Measurements from ENCODE around the gene TOP2B. TPM values are rescaled to one million over a fixed set of nuclear protein-coding genes. Genes with fewer than 3 reads are reported as not detected.

Gene TOP2B
- total and polyA plus RNA-seq, 7 experiments from 2014 or later: 66.6 to 190 (median 123) TPM

- ChIA-PET POLR2A (no interaction called here), CTCF (interaction anchor here (0.6 kb wide), 1 partner anchor 85 kb away, joined by 3 read pairs; no protein-coding TSS in a partner anchor)
- Histone ChIP-seq H3K27ac (ENCODE audit: low read depth, low read length) (no peak overlapping the region), H3K36me3 (ENCODE audit: control insufficient read depth in 2 of 3, insufficient read depth in 3 of 3, low read length in 3 of 3) (no peaks in the 10 kb centered on the region), H3K4me1 (ENCODE audit: control insufficient read depth in 2 of 2, insufficient read depth in 2 of 2, low read length in 2 of 2) (no peaks in the 10 kb centered on the region), H3K4me3 (ENCODE audit: low read length) (no peak overlapping the region), H3K9me3 (ENCODE audit: control insufficient read depth in 2 of 3, low read length in 3 of 3) (no peaks in the 10 kb centered on the region), H3K27me3 (ENCODE audit: control insufficient read depth in 2 of 2, insufficient read depth in 2 of 2, low read length in 2 of 2) (no peaks in the 10 kb centered on the region)
- H3K27ac Mint-ChIP-seq: peak overlapping the region in 1 of 9 donors; percentile 78
- peaks cover 0 to 20% (median 0%) of the 10 kb centered on the region in 5 donors for H3K27me3 Mint-ChIP-seq
- peaks cover 0 to 3% (median 0%) of the 10 kb centered on the region in 11 donors for H3K9me3 Mint-ChIP-seq
- ATAC-seq: no peak
- intact Hi-C loops (cut with micrococcal nuclease): no loop called here
- no peak overlapping the region for H3K4me3 Mint-ChIP-seq
- no peaks in the 10 kb centered on the region for H3K4me1 Mint-ChIP-seq
- DNase-seq: no peak
- H3K36me3 Mint-ChIP-seq: no peaks in the 10 kb centered on the region
Measured at GRCh38 chr3:25585361-25586166, 79.1 kb downstream of the TOP2B start.

- H3K27me3 ChIP-seq (ENCODE audit: control insufficient read depth in 2 of 2, insufficient read depth in 2 of 2, low read length in 2 of 2): no peaks in the 10 kb centered on the region
- Mint-ChIP-seq H3K27me3 (peaks cover 0 to 28% (median 0%) of the 10 kb centered on the region in 5 donors), H3K27ac (peak overlapping the region in 1 of 9 donors; percentile 38), H3K4me1 (no peaks in the 10 kb centered on the region), H3K36me3 (no peaks in the 10 kb centered on the region), H3K9me3 (peaks cover 0 to 3% (median 0%) of the 10 kb centered on the region in 11 donors), H3K4me3 (no peak overlapping the region)
- H3K4me1 ChIP-seq (ENCODE audit: control insufficient read depth in 2 of 2, insufficient read depth in 2 of 2, low read length in 2 of 2): no peaks in the 10 kb centered on the region
- H3K27ac ChIP-seq (ENCODE audit: low read depth, low read length): no peak overlapping the region
- no peak for ATAC-seq
- POLR2A ChIA-PET: no interaction called here
- CTCF ChIA-PET: no interaction called here
- intact Hi-C loops (cut with micrococcal nuclease): no loop called here
- DNase-seq: no peak
- H3K36me3 ChIP-seq (ENCODE audit: control insufficient read depth in 2 of 3, insufficient read depth in 3 of 3, low read length in 3 of 3): no peaks in the 10 kb centered on the region
- H3K4me3 ChIP-seq (ENCODE audit: low read length): no peak overlapping the region
- H3K9me3 ChIP-seq (ENCODE audit: control insufficient read depth in 2 of 3, low read length in 3 of 3): no peaks in the 10 kb centered on the region
Measured at GRCh38 chr3:25584011-25584789, 80.5 kb downstream of the TOP2B start.

GRCh38 chr3:25583343-25583742 is 81.4 kb downstream of the TOP2B start:
- Histone ChIP-seq H3K4me3 (ENCODE audit: low read length) (no peak overlapping the region), H3K27ac (ENCODE audit: low read depth, low read length) (no peak overlapping the region), H3K4me1 (ENCODE audit: control insufficient read depth in 2 of 2, insufficient read depth in 2 of 2, low read length in 2 of 2) (no peaks in the 10 kb centered on the region), H3K27me3 (ENCODE audit: control insufficient read depth in 2 of 2, insufficient read depth in 2 of 2, low read length in 2 of 2) (no peaks in the 10 kb centered on the region), H3K36me3 (ENCODE audit: control insufficient read depth in 2 of 3, insufficient read depth in 3 of 3, low read length in 3 of 3) (no peaks in the 10 kb centered on the region), H3K9me3 (ENCODE audit: control insufficient read depth in 2 of 3, low read length in 3 of 3) (no peaks in the 10 kb centered on the region)
- intact Hi-C loops (cut with micrococcal nuclease): no loop called here
- Mint-ChIP-seq H3K27ac (no peak overlapping the region), H3K4me3 (no peak overlapping the region), H3K9me3 (peaks cover 0 to 3% (median 0%) of the 10 kb centered on the region in 11 donors), H3K4me1 (no peaks in the 10 kb centered on the region), H3K27me3 (peaks cover 0 to 28% (median 0%) of the 10 kb centered on the region in 5 donors), H3K36me3 (no peaks in the 10 kb centered on the region)
- ChIA-PET POLR2A (no interaction called here), CTCF (no interaction called here)
- ATAC-seq (no peak), DNase-seq (no peak)

GRCh38 chr3:25582242-25582641 is 82.5 kb downstream of the TOP2B start:
- POLR2A ChIA-PET: no interaction called here
- H3K9me3 Mint-ChIP-seq: peaks cover 0 to 3% (median 0%) of the 10 kb centered on the region in 11 donors
- no peaks in the 10 kb centered on the region for H3K4me1 ChIP-seq (ENCODE audit: control insufficient read depth in 2 of 2, insufficient read depth in 2 of 2, low read length in 2 of 2)

GRCh38 chr3:25581823-25582222 is 82.9 kb downstream of the TOP2B start:
- ATAC-seq (no peak), DNase-seq (no peak)
- ChIA-PET POLR2A (no interaction called here), CTCF (interaction anchor here (1.3 kb wide), 1 partner anchor 12 kb away, joined by 4 read pairs; no protein-coding TSS in a partner anchor)
- Mint-ChIP-seq H3K36me3 (no peaks in the 10 kb centered on the region), H3K9me3 (peaks cover 0 to 3% (median 0%) of the 10 kb centered on the region in 11 donors), H3K4me1 (no peaks in the 10 kb centered on the region), H3K27ac (no peak overlapping the region), H3K4me3 (no peak overlapping the region), H3K27me3 (peaks cover 0 to 34% (median 3%) of the 10 kb centered on the region in 5 donors)
- Histone ChIP-seq H3K9me3 (ENCODE audit: control insufficient read depth in 2 of 3, low read length in 3 of 3) (no peaks in the 10 kb centered on the region), H3K27ac (ENCODE audit: low read depth, low read length) (no peak overlapping the region), H3K36me3 (ENCODE audit: control insufficient read depth in 2 of 3, insufficient read depth in 3 of 3, low read length in 3 of 3) (no peaks in the 10 kb centered on the region), H3K4me1 (ENCODE audit: control insufficient read depth in 2 of 2, insufficient read depth in 2 of 2, low read length in 2 of 2) (no peaks in the 10 kb centered on the region), H3K27me3 (ENCODE audit: control insufficient read depth in 2 of 2, insufficient read depth in 2 of 2, low read length in 2 of 2) (no peaks in the 10 kb centered on the region), H3K4me3 (ENCODE audit: low read length) (no peak overlapping the region)
- intact Hi-C loops (cut with micrococcal nuclease): no loop called here

More at GRCh38 chr3:25582242-25582641, 82.5 kb downstream of the TOP2B start:
- intact Hi-C loops (cut with micrococcal nuclease): no loop called here
- Histone ChIP-seq H3K27ac (ENCODE audit: low read depth, low read length) (no peak overlapping the region), H3K36me3 (ENCODE audit: control insufficient read depth in 2 of 3, insufficient read depth in 3 of 3, low read length in 3 of 3) (no peaks in the 10 kb centered on the region), H3K27me3 (ENCODE audit: control insufficient read depth in 2 of 2, insufficient read depth in 2 of 2, low read length in 2 of 2) (no peaks in the 10 kb centered on the region), H3K4me3 (ENCODE audit: low read length) (no peak overlapping the region), H3K9me3 (ENCODE audit: control insufficient read depth in 2 of 3, low read length in 3 of 3) (no peaks in the 10 kb centered on the region)
- CTCF ChIA-PET: interaction anchor here (1.3 kb wide), 1 partner anchor 12 kb away, joined by 4 read pairs; no protein-coding TSS in a partner anchor
- DNase-seq: no peak
- ATAC-seq: peak; percentile 44
- H3K36me3 Mint-ChIP-seq: no peaks in the 10 kb centered on the region
- no peaks in the 10 kb centered on the region for H3K4me1 Mint-ChIP-seq
- peaks cover 0 to 31% (median 0%) of the 10 kb centered on the region in 5 donors for H3K27me3 Mint-ChIP-seq
- no peak overlapping the region for H3K27ac Mint-ChIP-seq
- H3K4me3 Mint-ChIP-seq: no peak overlapping the region

- Histone ChIP-seq H3K27me3 (ENCODE audit: control insufficient read depth in 2 of 2, insufficient read depth in 2 of 2, low read length in 2 of 2) (no peaks in the 10 kb centered on the region), H3K36me3 (ENCODE audit: control insufficient read depth in 2 of 3, insufficient read depth in 3 of 3, low read length in 3 of 3) (no peaks in the 10 kb centered on the region), H3K4me3 (ENCODE audit: low read length) (no peak overlapping the region), H3K9me3 (ENCODE audit: control insufficient read depth in 2 of 3, low read length in 3 of 3) (no peaks in the 10 kb centered on the region), H3K4me1 (ENCODE audit: control insufficient read depth in 2 of 2, insufficient read depth in 2 of 2, low read length in 2 of 2) (no peaks in the 10 kb centered on the region), H3K27ac (ENCODE audit: low read depth, low read length) (no peak overlapping the region)
- H3K27me3 Mint-ChIP-seq: peaks cover 0 to 37% (median 5%) of the 10 kb centered on the region in 5 donors
- DNase-seq (no peak), ATAC-seq (no peak)
- CTCF ChIA-PET: interaction anchor here (1.3 kb wide), 1 partner anchor 13 kb away, joined by 4 read pairs; no protein-coding TSS in a partner anchor
- POLR2A ChIA-PET: no interaction called here
- no peak overlapping the region for H3K27ac Mint-ChIP-seq
- H3K9me3 Mint-ChIP-seq: peaks cover 0 to 3% (median 0%) of the 10 kb centered on the region in 11 donors
- no peaks in the 10 kb centered on the region for H3K36me3 Mint-ChIP-seq
- no peaks in the 10 kb centered on the region for H3K4me1 Mint-ChIP-seq
- H3K4me3 Mint-ChIP-seq: no peak overlapping the region
- intact Hi-C loops (cut with micrococcal nuclease): no loop called here
Measured at GRCh38 chr3:25581335-25581734, 83.4 kb downstream of the TOP2B start.
